ENCODE results near the gene KIF3A.

DNA sequence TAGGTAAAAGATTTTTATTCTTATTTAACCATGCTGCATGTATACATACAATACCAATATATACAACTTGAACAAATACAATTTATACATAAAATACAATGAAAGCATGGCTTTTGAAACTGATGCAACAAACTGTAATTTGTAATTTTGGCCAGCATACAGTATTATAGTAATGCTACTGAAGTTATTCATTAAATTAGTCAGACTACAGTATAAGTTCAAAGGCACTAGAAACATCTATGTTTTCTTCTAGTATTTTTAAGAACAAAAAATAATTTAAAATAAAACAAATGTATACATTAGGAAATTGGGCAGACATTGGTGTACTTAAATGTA is 44.7 kb downstream of the KIF3A start:
- TF ChIP-seq, protein P1, sequence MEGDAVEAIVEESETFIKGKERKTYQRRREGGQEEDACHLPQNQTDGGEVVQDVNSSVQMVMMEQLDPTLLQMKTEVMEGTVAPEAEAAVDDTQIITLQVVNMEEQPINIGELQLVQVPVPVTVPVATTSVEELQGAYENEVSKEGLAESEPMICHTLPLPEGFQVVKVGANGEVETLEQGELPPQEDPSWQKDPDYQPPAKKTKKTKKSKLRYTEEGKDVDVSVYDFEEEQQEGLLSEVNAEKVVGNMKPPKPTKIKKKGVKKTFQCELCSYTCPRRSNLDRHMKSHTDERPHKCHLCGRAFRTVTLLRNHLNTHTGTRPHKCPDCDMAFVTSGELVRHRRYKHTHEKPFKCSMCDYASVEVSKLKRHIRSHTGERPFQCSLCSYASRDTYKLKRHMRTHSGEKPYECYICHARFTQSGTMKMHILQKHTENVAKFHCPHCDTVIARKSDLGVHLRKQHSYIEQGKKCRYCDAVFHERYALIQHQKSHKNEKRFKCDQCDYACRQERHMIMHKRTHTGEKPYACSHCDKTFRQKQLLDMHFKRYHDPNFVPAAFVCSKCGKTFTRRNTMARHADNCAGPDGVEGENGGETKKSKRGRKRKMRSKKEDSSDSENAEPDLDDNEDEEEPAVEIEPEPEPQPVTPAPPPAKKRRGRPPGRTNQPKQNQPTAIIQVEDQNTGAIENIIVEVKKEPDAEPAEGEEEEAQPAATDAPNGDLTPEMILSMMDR (IDR thresholded peaks at IDR 0.05): no peak
- TF ChIP-seq POLR2A (IDR thresholded peaks at IDR 0.05): no peak
